IMR-90 (cell line): ENCODE data around the gene ABL2. TPM values are rescaled to one million over a fixed set of nuclear protein-coding genes. Genes with fewer than 3 reads are reported as not detected.

Experiments
- ATAC-seq: fragments of 200-7000 bp; cut with Tn5 transposase; 2 replicates; pipeline ENCODE4 v1.9.1; 2020; ENCODE audit warnings: low read depth, mild to moderate bottlenecking, moderate library complexity
- BruUV-seq: library from RNA; stranded (reverse); fragments of 400-500 nt; replicated peaks from 2 replicates; lab custom pipeline; 2021; lab: Mats Ljungman, UMichigan
- CTCF ChIA-PET: fragments of 300-600 bp; formaldehyde crosslinking; extraction: SDS; loops from one replicate; lab custom pipeline; 2021; ENCODE audit warnings: antibody characterized with exemption; lab: Yijun Ruan, JAX
- POLR2A ChIA-PET: fragments of 300-600 bp; sonication (Branson Sonifier 250); formaldehyde crosslinking; loops from one replicate; lab custom pipeline; 2022; ENCODE audit warnings: antibody characterized with exemption; ENCODE audit not compliant: unreplicated experiment; lab: Charles Lee
- DNase-seq: peaks from one replicate; pipeline ENCODE4 v3.0.0; 2013
- H2AFZ ChIP-seq: replicated peaks from 2 replicates; pipeline ENCODE3; 2013; ENCODE audit warnings: low read length, mild to moderate bottlenecking; ENCODE audit not compliant: poor library complexity
- H2AK5ac ChIP-seq: 2 replicates; pipeline ENCODE4 v1.6.1; 2013; ENCODE audit warnings: low read depth, low read length, inconsistent platforms
- H2AK9ac ChIP-seq: replicated peaks from 2 replicates; pipeline ENCODE3; 2013; ENCODE audit warnings: mild to moderate bottlenecking, low read depth, low read length, moderate library complexity; ENCODE audit not compliant: poor library complexity
- H2BK120ac ChIP-seq: 2 replicates; pipeline ENCODE4 v1.6.1; 2013; ENCODE audit warnings: low read depth, low read length, inconsistent platforms
- H2BK15ac ChIP-seq: 3 replicates; pipeline ENCODE4 v1.6.1; 2013; ENCODE audit warnings: low read depth, low read length, inconsistent platforms
- H2BK20ac ChIP-seq: 2 replicates; pipeline ENCODE4 v1.6.1; 2013; ENCODE audit warnings: low read depth, mild to moderate bottlenecking, inconsistent platforms, low read length, moderate library complexity
- H2BK5ac ChIP-seq: 2 replicates; pipeline ENCODE4 v1.6.1; 2013; ENCODE audit warnings: mild to moderate bottlenecking, low read depth, low read length, inconsistent platforms; ENCODE audit not compliant: poor library complexity, severe bottlenecking
- H3K14ac ChIP-seq: replicated peaks from 2 replicates; pipeline ENCODE4 v1.6.1; 2013; ENCODE audit warnings: low read depth, low read length, inconsistent platforms
- H3K18ac ChIP-seq: 2 replicates; pipeline ENCODE4 v1.6.1; 2013; ENCODE audit warnings: low read depth, low read length, control low read depth
- H3K23ac ChIP-seq: 2 replicates; pipeline ENCODE4 v1.6.1; 2013; ENCODE audit warnings: low read depth, low read length, inconsistent platforms
- H3K27ac ChIP-seq: 2 replicates; pipeline ENCODE4 v1.5.1; 2013; ENCODE audit warnings: mild to moderate bottlenecking, control low read depth, low read length; ENCODE audit not compliant: insufficient read depth
- H3K27me3 ChIP-seq: 2 replicates; pipeline ENCODE4 v1.6.1; 2013; ENCODE audit warnings: low read length; ENCODE audit not compliant: control insufficient read depth, insufficient read depth
- H3K36me3 ChIP-seq: 2 replicates; pipeline ENCODE4 v1.6.1; 2013; ENCODE audit warnings: low read length, mixed read lengths; ENCODE audit not compliant: control insufficient read depth, insufficient read depth
- H3K4ac ChIP-seq: 2 replicates; pipeline ENCODE4 v1.6.1; 2013; ENCODE audit warnings: low read depth, low read length, inconsistent platforms
- H3K4me1 ChIP-seq: 2 replicates; pipeline ENCODE4 v1.6.1; 2013; ENCODE audit warnings: low read length, mixed read lengths; ENCODE audit not compliant: control insufficient read depth, insufficient read depth
- H3K4me2 ChIP-seq: 2 replicates; pipeline ENCODE4 v1.6.1; 2013; ENCODE audit warnings: low read depth, mild to moderate bottlenecking, control low read depth, low read length, moderate library complexity
- H3K4me3 ChIP-seq: 2 replicates; pipeline ENCODE4 v1.5.1; 2013; ENCODE audit warnings: low read depth, mild to moderate bottlenecking, control low read depth, low read length, moderate library complexity; ENCODE audit not compliant: insufficient read depth
- H3K56ac ChIP-seq: 2 replicates; pipeline ENCODE4 v1.6.1; 2013; ENCODE audit warnings: low read length, inconsistent platforms; ENCODE audit not compliant: insufficient read depth; ENCODE audit errors: extremely low read depth
- H3K79me1 ChIP-seq, 2 experiments: 2 replicates each; pipeline ENCODE4 v1.6.1; 2013; ENCODE audit warnings: low read length in 2 of 2, inconsistent platforms in 1 of 2, low read depth in 1 of 2
- H3K9ac ChIP-seq: 2 replicates; pipeline ENCODE4 v1.6.1; 2013; ENCODE audit warnings: low read depth, low read length, control low read depth
- H3K9me1 ChIP-seq: 2 replicates; pipeline ENCODE4 v1.6.1; 2013; ENCODE audit warnings: low read length, inconsistent platforms; ENCODE audit not compliant: insufficient read depth
- H3K9me3 ChIP-seq: 2 replicates; pipeline ENCODE4 v1.6.1; 2013; ENCODE audit warnings: low read length; ENCODE audit not compliant: control insufficient read depth, insufficient read depth
- H4K20me1 ChIP-seq: 2 replicates; pipeline ENCODE4 v1.6.1; 2013; ENCODE audit warnings: low read length, inconsistent platforms; ENCODE audit not compliant: insufficient read depth
- H4K5ac ChIP-seq: 2 replicates; pipeline ENCODE4 v1.6.1; 2013; ENCODE audit warnings: mild to moderate bottlenecking, low read depth, low read length, control low read depth
- H4K8ac ChIP-seq, 2 experiments: 2 replicates each; pipeline ENCODE4 v1.6.1; 2013; ENCODE audit warnings: low read depth in 2 of 2, low read length in 2 of 2, control low read depth in 1 of 2, inconsistent platforms in 1 of 2
- H4K91ac ChIP-seq: 2 replicates; pipeline ENCODE4 v1.6.1; 2013; ENCODE audit warnings: low read depth, low read length, inconsistent platforms; ENCODE audit not compliant: insufficient read depth
- MAFK ChIP-seq: IDR thresholded peaks from 2 replicates; pipeline ENCODE4 v1.6.1; 2012; ENCODE audit warnings: low read depth, low read length, improper control_type of control experiment
- RFX5 ChIP-seq: IDR thresholded peaks from 2 replicates; pipeline ENCODE4 v1.8.0; 2012; ENCODE audit warnings: low read depth, mild to moderate bottlenecking, low read length, moderate library complexity
- WGBS, 2 experiments: methylation state at CpG; one replicate each; pipeline versions ENCODE4 v1.1.5 to v1.1.7; 2013; ENCODE audit warnings: missing lambda C conversion rate in 2 of 2; ENCODE audit not compliant: insufficient read length in 1 of 2; ENCODE audit errors: extremely low coverage in 2 of 2; 5-methylcytosine and 5-hydroxymethylcytosine counted together
- dilution Hi-C: fragments of 300-500 bp; cut with HindIII; formaldehyde crosslinking; loops from one replicate; pipeline ENCODE4 v1.14.3; 2018; ENCODE audit warnings: low sequenced_read_pairs; ENCODE audit not compliant: unreplicated experiment
- in situ Hi-C: fragments of 300-500 bp; cut with MboI; formaldehyde crosslinking; loops from 3 replicates; pipeline ENCODE4 v1.14.3; 2019; ENCODE audit warnings: low sequenced_read_pairs, inconsistent platforms, mixed read lengths
- intact Hi-C: fragments of 100-400 bp; cut with micrococcal nuclease; formaldehyde crosslinking; loops from 2 replicates; pipeline ENCODE4 v1.10.0; 2022
- polyA plus RNA-seq, 3 experiments: library from polyadenylated mRNA; depleted of rRNA; stranded (reverse); fragments of >200 nt; gene quantifications; 2 replicates each; pipeline ENCODE4 v1.2.3, GENCODE V29; 2012; ENCODE audit warnings: low replicate concordance in 1 of 3
- total RNA-seq: library from RNA; depleted of rRNA; stranded (reverse); fragments of >200 nt; gene quantifications from 2 replicates; pipeline ENCODE4 v1.2.3, GENCODE V29; 2012

ABL2 gene
- total and polyA plus RNA-seq, 2 of the 4 experiments (the other 2 are of a cell fraction) = 9.7 to 110 TPM

DNA sequence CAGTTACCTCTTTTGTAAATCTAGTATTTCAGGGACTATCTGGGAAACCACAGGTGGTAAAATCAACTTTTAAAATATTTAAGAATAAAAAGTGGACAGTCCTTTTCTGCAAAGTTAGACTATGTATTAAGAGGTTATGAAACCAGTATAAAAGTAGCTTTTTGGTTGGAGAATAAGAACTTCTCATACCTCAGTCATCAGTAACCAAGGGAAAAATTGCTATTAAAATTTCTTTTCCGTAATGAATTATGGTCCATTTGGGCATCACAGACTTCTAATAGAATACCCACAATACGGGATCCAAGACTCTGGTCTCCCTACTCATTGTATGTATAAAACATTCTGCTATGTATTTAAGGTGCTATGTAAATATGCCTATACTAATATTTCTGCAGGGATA is 51.9 kb downstream of the ABL2 start:
- peak overlapping the region; percentile 43 for H2BK5ac ChIP-seq
- WGBS, 2 experiments = no CpG with 5 or more reads among the region's 2 CpGs
- no peak overlapping the region for H3K9ac ChIP-seq
- no TSS peak for BruUV-seq
- H3K4ac ChIP-seq = no peak overlapping the region
- ChIA-PET CTCF (no interaction called here), POLR2A (no interaction called here)
- H4K8ac ChIP-seq = no peak overlapping the region
- no peak overlapping the region for H3K4me2 ChIP-seq
- H3K23ac ChIP-seq = no peak overlapping the region
- no peak for TF ChIP-seq MAFK
- TF ChIP-seq RFX5 = peak; percentile 85
- dilution Hi-C loops = no loop called here
- no peak overlapping the region for H3K14ac ChIP-seq
- H3K18ac ChIP-seq = no peak overlapping the region
- H2BK120ac ChIP-seq = no peak overlapping the region
- peaks cover 12 to 48% of the 10 kb centered on the region in 2 experiments for H3K79me1 ChIP-seq
- H3K36me3 ChIP-seq = no peaks in the 10 kb centered on the region
- no peak overlapping the region for H2BK20ac ChIP-seq
- no peaks in the 10 kb centered on the region for H3K27me3 ChIP-seq
- H3K4me1 ChIP-seq = peaks cover 16% of the 10 kb centered on the region
- no peak overlapping the region for H3K27ac ChIP-seq
- H3K9me1 ChIP-seq = no peaks in the 10 kb centered on the region
- no peak overlapping the region for H3K4me3 ChIP-seq
- H3K56ac ChIP-seq = no peak overlapping the region
- no peaks in the 10 kb centered on the region for H4K20me1 ChIP-seq
- intact Hi-C loops = loop anchor here (5.0 kb wide), 1 partner anchor 35 kb away; no protein-coding TSS in a partner anchor
- H2AK5ac ChIP-seq = no peak overlapping the region
- H4K5ac ChIP-seq = no peak overlapping the region
- DNase-seq (no peak), ATAC-seq (no peak)
- in situ Hi-C loops = no loop called here
- no peaks in the 10 kb centered on the region for H3K9me3 ChIP-seq
- H4K91ac ChIP-seq = no peak overlapping the region
- H2AK9ac ChIP-seq = no peak overlapping the region
- no peak overlapping the region for H2BK15ac ChIP-seq
- H2AFZ ChIP-seq = no peak overlapping the region
